HepG2 (cell line): ENCODE measurements around the gene TBC1D19. TPM values are rescaled to one million over a fixed set of nuclear protein-coding genes. Genes with fewer than 3 reads are reported as not detected.

Experiments used
- ATAC-seq: fragments of 200-7000 bp; cut with Tn5 transposase; 3 replicates; pipeline ENCODE4 v1.9.1; 2020; ENCODE audit warnings: mild to moderate bottlenecking, moderate library complexity
- BruUV-seq: library from RNA; stranded (reverse); fragments of 400-500 nt; replicated peaks from 2 replicates; lab custom pipeline; 2021; lab: Mats Ljungman, UMichigan
- CTCF ChIA-PET: fragments of 300-600 bp; formaldehyde crosslinking; extraction: SDS; loops from one replicate; lab custom pipeline; 2021; ENCODE audit warnings: low total read pairs, inconsistent platforms, low intra/inter-chr PET ratio; lab: Yijun Ruan, JAX
- POLR2A ChIA-PET: fragments of 350-600 bp; sonication (Branson Sonifier 250); formaldehyde crosslinking; loops from one replicate; lab custom pipeline; 2020; ENCODE audit warnings: antibody characterized with exemption, inconsistent platforms; lab: Yijun Ruan, JAX
- DNase-seq: peaks from one replicate; pipeline ENCODE4 v3.0.0-alpha.2; 2015; ENCODE audit warnings: low spot score
- FAIRE-seq: peaks from 3 replicates; lab custom pipeline; 2011; peaks lifted over from hg19 to GRCh38; lab: Jason Lieb, UNC
- H2AFZ ChIP-seq: one replicate; pipeline ENCODE4 v1.6.1; 2011; ENCODE audit warnings: low read length, inconsistent platforms
- H3K27ac ChIP-seq: fragments of 300-600 bp; 3 replicates; pipeline ENCODE4 v1.8.0; 2011; ENCODE audit warnings: mixed run types, mild to moderate bottlenecking, mixed read lengths, low read length, inconsistent platforms; ENCODE audit not compliant: insufficient read depth; ENCODE audit errors: extremely low read length
- H3K27me3 ChIP-seq, 2 experiments: fragments of 200-600 bp in 1 of 2; 2 replicates in 1 of 2; 3 replicates in 1 of 2; pipeline versions ENCODE4 v1.6.0 to v1.8.0; 2011; ENCODE audit warnings: low read length in 2 of 2, mild to moderate bottlenecking in 2 of 2, moderate library complexity in 2 of 2, inconsistent platforms in 1 of 2; ENCODE audit not compliant: insufficient read depth in 2 of 2, control insufficient read depth in 1 of 2
- H3K36me3 ChIP-seq, 2 experiments: fragments of 200-600 bp in 1 of 2; replicated peaks in 1 of 2; 2 replicates in 1 of 2; 3 replicates in 1 of 2; pipeline versions ENCODE4 v1.5.1 to v1.8.0; 2011; ENCODE audit warnings: low read length in 2 of 2, inconsistent platforms in 1 of 2; ENCODE audit not compliant: insufficient read depth in 2 of 2, control insufficient read depth in 1 of 2
- H3K4me1 ChIP-seq: 2 replicates; pipeline ENCODE4 v1.5.1; 2012; ENCODE audit warnings: low read length, inconsistent platforms; ENCODE audit not compliant: insufficient read depth
- H3K4me2 ChIP-seq: 2 replicates; pipeline ENCODE4 v1.6.0; 2011; ENCODE audit warnings: low read depth, low read length, inconsistent platforms
- H3K4me3 ChIP-seq, 3 experiments: fragments of 200-600 bp in 1 of 3; sonication (generic), shearing (Covaris generic) in 1 of 3; replicated peaks in 1 of 3; 2 replicates each; pipeline ENCODE4 v1.5.1; 2011 to 2016; ENCODE audit warnings: low read length in 3 of 3, inconsistent platforms in 2 of 3, low read depth in 2 of 3, mild to moderate bottlenecking in 2 of 3, control low read depth in 1 of 3, mixed read lengths in 1 of 3; ENCODE audit not compliant: insufficient read depth in 1 of 3
- H3K79me2 ChIP-seq: one replicate; pipeline ENCODE4 v1.6.1; 2011; ENCODE audit warnings: low read length, inconsistent platforms; ENCODE audit not compliant: insufficient read depth
- H3K9ac ChIP-seq: 2 replicates; pipeline ENCODE4 v1.6.0; 2011; ENCODE audit warnings: mild to moderate bottlenecking, low read depth, low read length, inconsistent platforms; ENCODE audit not compliant: insufficient read depth
- H3K9me3 ChIP-seq: 2 replicates; pipeline ENCODE4 v1.5.1; 2012; ENCODE audit warnings: mild to moderate bottlenecking, low read length
- H4K20me1 ChIP-seq: 2 replicates; pipeline ENCODE4 v1.6.0; 2011; ENCODE audit warnings: inconsistent platforms, mild to moderate bottlenecking, low read length, moderate library complexity; ENCODE audit not compliant: insufficient read depth
- AHDC1 ChIP-seq: sonication (generic); formaldehyde crosslinking; IDR thresholded peaks from 2 replicates; pipeline ENCODE4 v1.5.1; 2020; ENCODE audit warnings: mild to moderate bottlenecking, missing genetic modification reagents, borderline replicate concordance
- GZF1 ChIP-seq: sonication (generic); formaldehyde crosslinking; IDR thresholded peaks from 2 replicates; pipeline ENCODE4 v1.5.1; 2020; ENCODE audit warnings: mild to moderate bottlenecking, missing genetic modification reagents
- ZNF484 ChIP-seq: sonication (generic); formaldehyde crosslinking; IDR thresholded peaks from 2 replicates; pipeline ENCODE4 v1.5.1; 2020; ENCODE audit warnings: mild to moderate bottlenecking, low read depth, missing genetic modification reagents, borderline replicate concordance
- ZNF670 ChIP-seq: sonication (generic); formaldehyde crosslinking; IDR thresholded peaks from 2 replicates; pipeline ENCODE4 v1.8.0; 2022; ENCODE audit warnings: mild to moderate bottlenecking, missing genetic modification reagents, borderline replicate concordance
- WGBS: methylation state at CpG from one replicate; pipeline ENCODE4 v1.1.6; 2017; ENCODE audit warnings: low lambda C conversion rate; 5-methylcytosine and 5-hydroxymethylcytosine counted together
- in situ Hi-C: cut with HindIII; loops from 2 replicates; pipeline ENCODE4 v1.10.0; 2017; ENCODE audit warnings: low pct_unique_long_range_greater_than_20kb; ENCODE audit not compliant: extremely low pct_ligation_motif_present
- intact Hi-C: fragments of 100-400 bp; cut with micrococcal nuclease; formaldehyde crosslinking; loops from one replicate; pipeline ENCODE4 v1.10.0; 2022; ENCODE audit not compliant: unreplicated experiment
- polyA plus RNA-seq, 8 experiments: library from polyadenylated mRNA; depleted of rRNA in 3 of 8; stranded (reverse) in 7 of 8; unstranded in 1 of 8; fragments of >200 nt; fragmentation: Illumina TruSeq in 4 of 8; extraction: Trizol in 4 of 8; gene quantifications; 2 replicates each; pipeline versions ENCODE4 v1.2.1 to v1.2.3, GENCODE V29; 2011 to 2016; ENCODE audit warnings: low read depth in 4 of 8, missing spikeins in 1 of 8, mixed read lengths in 1 of 8; ENCODE audit not compliant: insufficient read depth in 1 of 8
- total RNA-seq, 5 experiments: library from RNA; depleted of rRNA; stranded (reverse); fragments of >200 nt; fragmentation: Illumina TruSeq; extraction: Trizol; gene quantifications; 2 replicates each; pipeline ENCODE4 v1.2.3, GENCODE V29; 2016; ENCODE audit warnings: low read depth in 1 of 5

The TBC1D19 gene
- total and polyA plus RNA-seq, 2 of the 13 experiments (the other 11 are each of a cell fraction or from before 2014, with no cell fraction given): 1.6 to 3.5 TPM

GRCh38 chr4:26583538-26583864 is 383 bp upstream of the TBC1D19 start:
- H3K9ac ChIP-seq: peak overlapping the region; percentile 55
- peaks cover 13% of the 10 kb centered on the region for H3K4me1 ChIP-seq
- no peaks in the 10 kb centered on the region for H4K20me1 ChIP-seq
- no peak overlapping the region for H3K27ac ChIP-seq
- DNase-seq: no peak
- no peaks in the 10 kb centered on the region for H3K79me2 ChIP-seq
- FAIRE-seq: no peak
- H3K27me3 ChIP-seq: no peaks in the 10 kb centered on the region
- TF ChIP-seq GZF1 (CRISPR knock-in tag) (0 out of 2 replicates have a peak, but pooled peaks have one; percentile 14), AHDC1 (CRISPR knock-in tag) (0 out of 2 replicates have a peak, but pooled peaks have one; percentile 2), ZNF670 (CRISPR knock-in tag) (0 out of 2 replicates have a peak, but pooled peaks have one; percentile 23), ZNF484 (CRISPR knock-in tag) (no peak)
- H3K36me3 ChIP-seq: no peaks in the 10 kb centered on the region
- H3K4me2 ChIP-seq: peak overlapping the region; percentile 76
- 12% methylated on average over 11 of the region's 11 CpGs for WGBS
- no peaks in the 10 kb centered on the region for H3K9me3 ChIP-seq
- peak overlapping the region; percentile 76 to 82 (median 80) for H3K4me3 ChIP-seq
- in situ Hi-C loops (no loop called here), intact Hi-C loops (no loop called here)
- peak; percentile 77 for ATAC-seq
- no TSS peak for BruUV-seq
- POLR2A ChIA-PET: interaction anchor here (0.5 to 1.4 kb wide), 2 partner anchors 277 to 1577 kb away, joined by 3 read pairs; partner anchors contain the start of gene STIM2
- CTCF ChIA-PET: no interaction called here
- peak overlapping the region; percentile 99 for H2AFZ ChIP-seq
